Anterior cingulate cortex (tissue), 58 donors: ENCODE results near the gene SLC2A10.

ENCODE experiments used
- DNase-seq, 58 donors: peaks; one replicate each; lab custom pipeline; 2025; lab: John Stamatoyannopoulos, UW

The SLC2A10 gene

DNA sequence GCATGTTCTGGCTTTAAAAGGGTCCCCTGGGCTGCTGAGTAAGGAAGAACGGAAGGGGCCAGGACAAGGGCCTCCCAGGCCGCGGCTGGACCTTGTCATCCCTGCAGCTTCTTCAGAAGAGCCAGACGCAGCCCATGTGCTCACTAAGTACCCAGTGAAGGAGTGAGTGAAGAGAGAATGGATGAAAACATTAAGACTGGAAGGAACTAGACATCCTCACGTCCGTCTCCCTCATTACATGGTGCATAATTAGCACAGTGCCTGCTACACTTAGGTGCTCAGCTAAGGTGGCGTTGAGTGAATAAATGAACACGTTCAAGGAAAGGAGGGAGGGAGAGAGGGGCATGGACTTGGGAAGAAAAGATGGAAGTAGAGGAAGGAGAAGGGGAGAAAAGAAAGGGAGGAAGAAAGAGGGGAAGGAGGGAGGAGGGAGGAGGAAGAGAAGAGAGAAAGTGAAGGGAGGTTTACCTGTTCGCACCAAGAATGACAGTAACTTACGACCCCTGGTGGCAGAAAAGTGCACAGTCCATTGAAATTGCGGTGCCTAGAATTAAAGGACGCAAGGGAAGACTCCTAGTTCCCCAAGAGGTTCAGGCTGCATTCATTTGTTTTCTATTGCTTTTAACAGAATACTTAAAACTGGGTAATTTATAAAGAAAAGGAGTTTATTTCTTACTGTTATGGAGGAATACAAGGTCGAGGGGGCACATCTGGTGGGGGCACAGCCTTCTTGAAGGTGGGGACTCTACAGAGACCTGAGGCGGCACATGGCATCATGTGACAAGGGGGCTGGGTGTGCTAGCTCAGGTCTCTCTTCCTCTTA, 28.2 kb upstream of the SLC2A10 start:
- DNase-seq, result peak in 40 of 58 donors; percentile 4 to 77 (median 28)

DNA sequence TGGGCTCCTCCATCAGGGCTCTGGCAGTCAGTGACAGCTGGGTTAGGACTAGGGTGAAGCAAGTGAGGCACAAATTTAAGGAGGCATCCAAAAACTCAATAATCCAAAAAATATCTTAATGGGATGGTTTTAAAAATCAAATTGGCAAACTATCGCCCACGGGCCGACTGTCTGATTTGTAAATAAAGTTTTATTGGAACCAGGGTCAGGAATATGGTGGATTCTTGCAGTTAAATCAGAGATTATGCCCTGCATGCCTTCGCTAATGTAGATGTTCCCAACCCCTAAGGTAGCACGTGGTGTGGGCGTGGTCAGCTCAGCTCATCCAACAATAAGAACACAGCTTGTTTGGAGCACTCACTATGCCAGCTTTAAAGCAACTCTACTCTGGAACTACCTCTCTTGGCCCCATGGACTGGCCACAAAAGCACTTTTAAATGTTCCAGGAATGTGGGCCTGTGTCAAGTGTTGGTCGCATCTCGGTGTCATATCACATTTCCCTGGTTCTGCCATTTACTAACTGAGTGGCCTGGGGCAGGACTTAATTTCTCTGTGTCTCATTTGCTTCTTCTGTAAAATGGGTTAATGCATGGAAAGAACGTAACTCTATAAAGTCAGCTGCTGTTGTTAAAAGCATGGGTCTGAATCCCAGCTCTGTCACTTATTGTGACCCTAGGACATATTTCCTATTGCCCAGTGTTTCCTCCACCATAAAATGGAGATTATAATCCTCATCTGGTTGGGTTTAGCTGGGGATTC, 27.2 kb upstream of the SLC2A10 start:
- DNase-seq, result no peak

- DNase-seq, result no peak
Observed at GRCh38 chr20:46683011-46683667, 26.3 kb upstream of the SLC2A10 start.

- DNase-seq, result no peak
Observed at GRCh38 chr20:46683668-46683938, 25.8 kb upstream of the SLC2A10 start.

GRCh38 chr20:46683939-46684750, 25.3 kb upstream of the SLC2A10 start:
- DNase-seq, result peak in 5 of 58 donors; percentile 2 to 28 (median 7)

DNA sequence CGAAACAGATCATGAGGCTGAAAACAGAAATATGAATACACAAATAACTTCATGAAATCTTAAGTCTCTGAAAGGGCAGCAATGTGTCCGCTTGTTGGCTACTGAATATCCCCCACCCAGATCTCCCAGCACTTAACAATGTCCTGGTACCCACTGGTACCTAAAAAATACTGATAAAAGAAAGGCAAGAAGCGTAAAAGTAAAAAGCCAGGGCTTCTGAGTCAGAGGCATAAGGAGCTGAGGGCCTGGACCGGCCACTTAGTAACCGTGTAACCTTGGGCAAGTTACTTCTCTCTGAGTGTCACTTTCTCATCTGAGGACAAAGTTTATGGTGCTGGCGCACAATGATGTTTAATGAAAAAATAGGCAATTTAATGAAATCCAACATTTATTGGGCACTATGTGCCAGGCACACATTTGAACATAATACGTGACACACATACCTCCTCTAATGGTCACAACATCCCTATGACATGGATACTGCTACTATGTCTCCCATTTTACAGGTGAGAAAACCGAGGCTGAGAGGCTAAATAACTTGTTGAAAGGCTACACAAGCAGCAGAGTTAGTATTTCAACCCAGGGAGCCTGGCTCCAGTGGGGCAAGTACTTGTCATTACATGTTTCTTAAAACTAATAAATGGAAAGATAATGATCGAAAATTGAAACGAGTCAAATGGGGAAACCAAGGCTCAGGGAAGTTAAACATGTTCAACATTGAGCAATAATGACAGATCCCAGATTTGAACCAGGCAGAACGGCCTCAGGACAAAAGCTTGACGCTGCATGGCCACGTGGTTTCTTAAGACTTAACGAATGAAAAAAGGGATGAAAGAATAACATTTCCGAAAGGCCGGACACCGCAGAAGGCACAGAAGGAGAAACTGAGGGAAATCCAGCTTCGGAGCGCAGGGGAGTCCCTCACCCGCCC, 21.0 kb upstream of the SLC2A10 start:
- peak in 4 of 58 donors; percentile 53 to 62 (median 57) for DNase-seq

DNA sequence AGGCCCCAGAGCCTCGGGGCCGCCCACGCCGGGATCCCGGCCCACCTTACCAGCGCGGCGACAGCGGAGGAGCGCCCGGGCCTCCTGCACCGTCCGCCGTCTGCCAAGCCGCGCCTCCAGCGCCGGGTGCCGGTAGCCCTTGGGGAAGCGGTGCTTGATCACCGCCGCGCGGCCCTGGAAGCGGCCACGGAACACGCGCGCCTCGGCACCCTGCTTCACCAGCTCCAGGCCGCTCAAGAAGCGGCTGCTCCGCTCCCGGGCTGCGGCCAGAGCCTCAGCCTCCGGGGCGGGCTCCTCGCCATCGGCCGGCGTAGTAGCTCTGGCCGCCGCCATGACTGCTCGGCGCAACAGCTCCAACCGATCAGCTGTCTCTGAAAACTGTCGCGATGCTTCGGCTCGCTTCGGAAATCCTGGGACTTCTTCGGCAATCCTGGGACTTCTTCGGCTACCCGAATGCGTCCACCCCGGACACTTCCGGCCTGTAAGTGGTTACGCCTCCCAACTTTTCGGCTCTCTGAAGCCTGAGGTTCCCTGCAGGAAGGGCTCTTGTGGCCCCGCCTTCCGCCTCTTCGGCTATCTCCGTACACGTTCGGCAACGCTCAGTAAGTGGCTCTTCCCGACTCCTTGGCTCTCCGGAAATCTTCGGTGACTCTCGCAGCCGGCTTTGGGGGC, 20.2 kb upstream of the SLC2A10 start, which contains the start of gene TP53RK:
TP53RK (minus strand) TSS at position 363 of the 672 bp plus-strand sequence; CDS start at position 333, 30 bp downstream.
- peak; percentile 57 to 99 (median 94) for DNase-seq

- DNase-seq, result no peak
Observed at GRCh38 chr20:46689754-46690085, 19.7 kb upstream of the SLC2A10 start.

GRCh38 chr20:46690219-46691106, 19.0 kb upstream of the SLC2A10 start:
- no peak for DNase-seq

DNA sequence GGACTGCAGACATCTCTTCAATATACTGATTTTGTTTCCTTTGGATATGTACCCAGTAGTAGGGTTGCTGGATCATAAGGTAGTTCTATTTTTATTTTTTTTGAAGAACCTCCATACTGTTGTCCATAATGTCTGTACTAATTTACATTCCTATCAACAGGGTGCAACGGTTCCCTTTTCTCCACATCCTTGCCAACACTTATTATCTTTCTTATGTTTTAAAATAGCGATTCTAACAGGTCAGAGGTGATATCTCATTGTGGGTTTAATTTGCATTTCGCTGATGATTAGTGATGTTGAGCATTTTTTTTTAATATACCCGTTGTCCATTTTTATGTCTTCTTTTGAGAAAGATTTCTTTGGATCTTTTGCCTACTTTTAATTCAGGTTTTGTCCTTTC, 18.3 kb upstream of the SLC2A10 start:
- no peak for DNase-seq

- DNase-seq, result peak in 6 of 58 donors; percentile 0 to 38 (median 11)
Observed at GRCh38 chr20:46694484-46694883, 15.0 kb upstream of the SLC2A10 start.

DNA sequence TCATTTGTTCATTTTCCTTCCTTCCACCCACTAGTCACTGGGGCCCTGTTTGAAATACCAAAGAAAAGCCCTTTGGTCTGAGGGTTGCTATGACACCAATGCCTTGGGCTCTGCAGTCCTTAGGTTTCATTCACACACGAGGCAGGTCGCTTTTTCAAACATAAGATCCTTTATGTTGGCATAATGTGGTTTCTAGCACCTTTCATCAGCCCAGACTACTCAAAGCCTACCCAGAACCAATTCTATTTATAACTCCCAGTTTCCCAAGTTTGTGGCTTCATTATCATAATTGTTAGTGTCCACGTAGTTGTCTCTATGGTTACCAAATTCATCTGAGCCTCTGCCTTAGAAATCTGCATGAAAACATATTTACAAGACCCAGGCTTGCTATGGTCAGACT, 13.6 kb upstream of the SLC2A10 start:
- peak in 2 of 58 donors; percentile 41 to 63 for DNase-seq

DNA sequence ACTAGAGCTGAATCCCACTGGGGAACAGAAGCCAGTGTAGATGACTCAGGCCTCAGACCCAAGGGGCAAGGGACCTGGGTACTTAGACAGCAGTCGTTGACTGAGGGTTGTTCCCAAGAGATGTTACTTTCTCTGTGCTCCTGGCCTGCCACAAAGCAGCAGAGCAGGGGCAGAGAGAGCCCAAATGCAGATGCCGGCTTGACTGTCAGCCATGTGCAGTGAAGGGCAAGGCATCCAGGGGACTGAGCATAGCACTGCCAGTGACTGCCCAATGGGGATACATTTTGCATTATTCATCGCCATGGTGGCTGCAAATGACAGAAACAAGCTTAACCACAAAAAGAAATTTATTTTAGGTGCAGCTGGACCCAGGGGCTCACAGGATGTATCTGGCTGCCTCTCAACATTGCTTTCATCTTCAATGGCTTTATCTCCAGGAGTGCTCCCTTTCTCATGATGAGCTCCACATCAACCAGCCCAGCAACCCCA, 12.6 kb upstream of the SLC2A10 start:
- DNase-seq, result no peak

DNA sequence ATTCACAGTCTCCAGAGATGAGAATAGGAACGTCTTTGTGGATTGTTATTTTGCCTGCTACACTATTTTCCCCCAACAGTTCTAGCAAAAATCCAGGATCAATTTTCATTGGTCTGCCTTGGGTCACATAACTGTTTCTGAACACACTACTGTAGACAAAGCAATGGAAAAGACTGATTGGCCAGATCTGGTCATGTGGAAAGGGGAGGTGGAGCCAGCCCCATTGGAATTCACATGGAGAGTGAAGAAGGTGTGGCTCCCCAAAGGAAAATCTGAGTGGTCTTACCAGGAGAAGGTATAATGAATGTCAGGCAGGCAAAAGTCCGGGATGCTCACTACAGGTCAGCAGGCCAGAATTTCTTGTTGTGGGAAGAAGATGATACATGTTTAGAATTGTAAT, 10.7 kb upstream of the SLC2A10 start:
- no peak for DNase-seq

DNA sequence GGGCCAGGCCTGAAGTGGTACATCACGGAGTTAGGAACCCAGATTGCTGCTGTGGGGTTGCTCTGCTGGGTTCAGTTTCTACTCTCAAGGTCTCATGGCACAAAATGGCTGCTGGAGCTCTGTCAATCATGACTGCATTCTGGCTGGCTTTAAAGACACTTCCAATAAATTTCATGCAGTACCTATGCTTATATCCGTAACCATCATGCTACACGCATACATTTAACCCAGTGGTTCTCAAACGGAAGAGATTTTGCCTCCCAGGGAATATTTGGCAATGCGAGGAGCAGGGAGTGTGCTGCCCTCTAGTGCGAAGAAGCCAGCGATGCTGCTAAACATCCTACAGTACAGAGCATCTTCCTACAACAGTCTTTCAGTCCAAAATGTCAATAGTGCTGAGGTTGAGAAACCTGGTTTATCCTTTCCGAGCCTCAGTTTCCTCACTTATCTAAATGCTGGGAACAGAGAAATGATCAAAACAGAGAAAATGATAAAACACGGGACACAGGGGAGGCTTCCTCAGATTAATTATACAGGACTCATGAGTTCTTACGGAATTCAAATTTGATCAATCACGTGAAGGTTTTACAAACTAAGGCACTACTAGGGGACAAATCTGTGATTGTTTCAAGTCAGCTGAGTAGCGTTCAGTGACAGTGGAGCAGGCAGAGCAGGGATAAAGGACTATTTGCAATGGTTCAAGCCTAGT, 9.6 kb upstream of the SLC2A10 start:
- DNase-seq, result no peak

DNA sequence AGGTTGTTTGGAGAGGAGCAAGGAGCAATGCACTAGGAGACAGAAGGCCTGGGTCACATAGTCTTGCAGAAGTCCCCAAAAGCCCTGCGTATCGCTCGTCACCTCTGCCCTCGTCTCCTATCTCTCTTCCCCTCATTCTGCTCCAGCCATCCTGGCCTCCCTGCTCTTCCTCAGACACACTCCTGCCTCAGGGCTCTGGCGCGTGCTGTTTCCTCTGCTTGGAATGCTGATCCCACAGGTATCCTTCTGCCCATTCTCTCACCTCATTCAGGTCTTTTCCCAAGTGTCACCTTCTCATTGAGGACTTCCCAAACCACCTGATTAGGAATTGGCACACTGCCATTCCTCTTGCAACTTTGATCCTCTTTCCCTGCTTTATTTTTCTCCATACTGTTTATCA, 9.0 kb upstream of the SLC2A10 start:
- no peak for DNase-seq

- DNase-seq, result no peak
Observed at GRCh38 chr20:46701057-46701456, 8.4 kb upstream of the SLC2A10 start.
